ENCODE measurements around the gene SPI1.
"Not testable (repeated sequence)": the region's sequence is repeated elsewhere in the genome, so short reads cannot be mapped to it uniquely, and the experiment has no call there.

Gene SPI1

GRCh38 chr11:47326198-47326597 lies 52.1 kb downstream of the SPI1 start:
- TF ChIP-seq FOXP2 (optimal IDR thresholded peaks at IDR 0.05; ENCODE audit: control extremely low read depth, extremely low read length, insufficient read depth) (no peak), EZH2 (IDR thresholded peaks at IDR 0.05) (no peak), POLR2AphosphoS5 (IDR thresholded peaks at IDR 0.05; ENCODE audit: borderline replicate concordance, low read depth, low read length) (no peak)
- Histone ChIP-seq H3K36me3 (ENCODE audit: insufficient read depth, low read length) (peaks cover 17% of the 10 kb centered on the region; the same call in 1 of the 2 replicates), H3K9me3 (ENCODE audit: low read depth, low read length) (no peaks in the 10 kb centered on the region), H3K27ac (no peak overlapping the region), H3K9ac (ENCODE audit: insufficient read length) (no peak overlapping the region), H3K4me3 (no peak overlapping the region)
- no peak for DNase-seq (ENCODE audit: low read depth, low spot score)

- Histone ChIP-seq H3K9ac (ENCODE audit: insufficient read length) (no peak overlapping the region), H3K27ac (no peak overlapping the region), H3K4me3 (no peak overlapping the region), H3K9me3 (ENCODE audit: low read depth, low read length) (no peaks in the 10 kb centered on the region), H3K36me3 (ENCODE audit: insufficient read depth, low read length) (peaks cover 17% of the 10 kb centered on the region; the same call in 1 of the 2 replicates)
- DNase-seq (ENCODE audit: low read depth, low spot score) = no peak
- TF ChIP-seq FOXP2 (optimal IDR thresholded peaks at IDR 0.05; ENCODE audit: control extremely low read depth, extremely low read length, insufficient read depth) (no peak), POLR2AphosphoS5 (IDR thresholded peaks at IDR 0.05; ENCODE audit: borderline replicate concordance, low read depth, low read length) (no peak), EZH2 (IDR thresholded peaks at IDR 0.05) (no peak)
These were observed 52.9 kb downstream of the SPI1 start for GRCh38 chr11:47325271-47326041.

GRCh38 chr11:47324520-47324919 lies 53.8 kb downstream of the SPI1 start:
- no peak overlapping the region for H3K27ac ChIP-seq
- TF ChIP-seq FOXP2 (optimal IDR thresholded peaks at IDR 0.05; ENCODE audit: control extremely low read depth, extremely low read length, insufficient read depth) = no peak
- no peak for TF ChIP-seq EZH2 (IDR thresholded peaks at IDR 0.05)
- TF ChIP-seq POLR2AphosphoS5 (IDR thresholded peaks at IDR 0.05; ENCODE audit: borderline replicate concordance, low read depth, low read length) = no peak
- no peak overlapping the region for H3K4me3 ChIP-seq
- no peak overlapping the region for H3K9ac ChIP-seq (ENCODE audit: insufficient read length)
- DNase-seq (ENCODE audit: low read depth, low spot score) = no peak
- peaks cover 17% of the 10 kb centered on the region; the same call in 1 of the 2 replicates for H3K36me3 ChIP-seq (ENCODE audit: insufficient read depth, low read length)
- no peaks in the 10 kb centered on the region for H3K9me3 ChIP-seq (ENCODE audit: low read depth, low read length)

GRCh38 chr11:47318166-47318565 lies 60.2 kb downstream of the SPI1 start:
- Histone ChIP-seq H3K9ac (ENCODE audit: insufficient read length) (no peak overlapping the region), H3K36me3 (ENCODE audit: insufficient read depth, low read length) (peaks cover 32% of the 10 kb centered on the region; the same call in 1 of the 2 replicates), H3K27ac (no peak overlapping the region), H3K9me3 (ENCODE audit: low read depth, low read length) (no peaks in the 10 kb centered on the region), H3K4me3 (no peak overlapping the region)
- no peak for DNase-seq (ENCODE audit: low read depth, low spot score)
- TF ChIP-seq POLR2AphosphoS5 (IDR thresholded peaks at IDR 0.05; ENCODE audit: borderline replicate concordance, low read depth, low read length) = no peak
- TF ChIP-seq EZH2 (IDR thresholded peaks at IDR 0.05) = no peak
- TF ChIP-seq FOXP2 (optimal IDR thresholded peaks at IDR 0.05; ENCODE audit: control extremely low read depth, extremely low read length, insufficient read depth) = no peak

- Histone ChIP-seq H3K4me3 (no peak overlapping the region), H3K27ac (peak overlapping the region; percentile 65), H3K9ac (ENCODE audit: insufficient read length) (no peak overlapping the region), H3K9me3 (ENCODE audit: low read depth, low read length) (no peaks in the 10 kb centered on the region), H3K36me3 (ENCODE audit: insufficient read depth, low read length) (peaks cover 36% of the 10 kb centered on the region; the same call in 1 of the 2 replicates)
- no peak for TF ChIP-seq EZH2 (IDR thresholded peaks at IDR 0.05)
- TF ChIP-seq POLR2AphosphoS5 (IDR thresholded peaks at IDR 0.05; ENCODE audit: borderline replicate concordance, low read depth, low read length) = no peak
- no peak for TF ChIP-seq FOXP2 (optimal IDR thresholded peaks at IDR 0.05; ENCODE audit: control extremely low read depth, extremely low read length, insufficient read depth)
- peak; percentile 62 for DNase-seq (ENCODE audit: low read depth, low spot score)
These were observed 61.1 kb downstream of the SPI1 start for GRCh38 chr11:47317064-47317828.

- H3K27ac ChIP-seq; H3K4me3 ChIP-seq; H3K9ac ChIP-seq (ENCODE audit: insufficient read length); DNase-seq (ENCODE audit: low read depth, low spot score); H3K9me3 ChIP-seq (ENCODE audit: low read depth, low read length): not testable (repeated sequence)
- H3K36me3 ChIP-seq (ENCODE audit: insufficient read depth, low read length) = peaks cover 36% of the 10 kb centered on the region; the same call in 1 of the 2 replicates
These were observed 61.8 kb downstream of the SPI1 start for GRCh38 chr11:47316501-47316900.

GRCh38 chr11:47314992-47315391 lies 63.4 kb downstream of the SPI1 start:
- no peak overlapping the region for H3K27ac ChIP-seq
- no peak overlapping the region for H3K9ac ChIP-seq (ENCODE audit: insufficient read length)
- H3K9me3 ChIP-seq (ENCODE audit: low read depth, low read length) = no peaks in the 10 kb centered on the region
- no peak for DNase-seq (ENCODE audit: low read depth, low spot score)
- peaks cover 44% of the 10 kb centered on the region; the same call in 1 of the 2 replicates for H3K36me3 ChIP-seq (ENCODE audit: insufficient read depth, low read length)
- TF ChIP-seq FOXP2 (optimal IDR thresholded peaks at IDR 0.05; ENCODE audit: control extremely low read depth, extremely low read length, insufficient read depth) (no peak), POLR2AphosphoS5 (IDR thresholded peaks at IDR 0.05; ENCODE audit: borderline replicate concordance, low read depth, low read length) (no peak), EZH2 (IDR thresholded peaks at IDR 0.05) (no peak)
- H3K4me3 ChIP-seq = no peak overlapping the region

- no peak overlapping the region for H3K9ac ChIP-seq (ENCODE audit: insufficient read length)
- peaks cover 71% of the 10 kb centered on the region for H3K36me3 ChIP-seq (ENCODE audit: insufficient read depth, low read length)
- no peaks in the 10 kb centered on the region for H3K9me3 ChIP-seq (ENCODE audit: low read depth, low read length)
- no peak for DNase-seq (ENCODE audit: low read depth, low spot score)
- H3K4me3 ChIP-seq = no peak overlapping the region
- H3K27ac ChIP-seq = no peak overlapping the region
- no peak for TF ChIP-seq POLR2AphosphoS5 (IDR thresholded peaks at IDR 0.05; ENCODE audit: borderline replicate concordance, low read depth, low read length)
- no peak for TF ChIP-seq FOXP2 (optimal IDR thresholded peaks at IDR 0.05; ENCODE audit: control extremely low read depth, extremely low read length, insufficient read depth)
- TF ChIP-seq EZH2 (IDR thresholded peaks at IDR 0.05) = no peak
These were observed 70.1 kb downstream of the SPI1 start for GRCh38 chr11:47308050-47308823.

All from SK-N-MC (cell line).